ENCODE data around the gene FN3K.

Gene FN3K

GRCh38 chr17:82734987-82735866, at the start of gene FN3K:
TSS of gene FN3K (plus strand) at chr17:82735615. CDS start at chr17:82735637, 22 bp downstream.
- DNase-seq (ENCODE audit: extremely low spot score, insufficient read length, low read depth), result no peak
- FAIRE-seq, result no peak

GRCh38 chr17:82686366-82687324, 48.8 kb upstream of the FN3K start:
- no peak for FAIRE-seq
- no peak for DNase-seq (ENCODE audit: extremely low spot score, insufficient read length, low read depth)

GRCh38 chr17:82687375-82687861, 48.0 kb upstream of the FN3K start:
- FAIRE-seq, result no peak

GRCh38 chr17:82687871-82688270, 47.5 kb upstream of the FN3K start:
- DNase-seq (ENCODE audit: extremely low spot score, insufficient read length, low read depth) (no peak), FAIRE-seq (no peak)

More at GRCh38 chr17:82687375-82687861, 48.0 kb upstream of the FN3K start:
- DNase-seq (ENCODE audit: extremely low spot score, insufficient read length, low read depth), result no peak

DNA sequence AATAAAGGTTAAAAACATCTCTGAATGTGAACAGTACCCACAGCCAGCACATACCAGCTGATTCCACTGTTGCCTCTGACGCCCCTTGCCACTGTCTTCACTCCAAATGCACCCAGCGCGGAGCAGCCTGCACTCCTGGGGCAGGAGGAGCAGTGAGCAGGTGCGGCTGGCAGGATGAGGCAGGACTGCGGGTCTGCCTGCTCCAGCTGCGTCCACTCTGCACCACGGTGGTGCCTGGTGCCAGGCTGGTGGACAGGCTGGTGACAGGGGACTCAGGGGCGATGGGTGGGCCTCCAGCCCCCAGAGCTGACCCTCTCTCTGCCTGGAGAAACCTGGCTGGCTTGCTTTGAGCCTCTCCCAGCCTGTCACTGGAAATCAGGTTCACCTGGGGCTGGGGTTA, 46.3 kb upstream of the FN3K start:
- DNase-seq (ENCODE audit: extremely low spot score, insufficient read length, low read depth) (no peak), FAIRE-seq (no peak)

DNA sequence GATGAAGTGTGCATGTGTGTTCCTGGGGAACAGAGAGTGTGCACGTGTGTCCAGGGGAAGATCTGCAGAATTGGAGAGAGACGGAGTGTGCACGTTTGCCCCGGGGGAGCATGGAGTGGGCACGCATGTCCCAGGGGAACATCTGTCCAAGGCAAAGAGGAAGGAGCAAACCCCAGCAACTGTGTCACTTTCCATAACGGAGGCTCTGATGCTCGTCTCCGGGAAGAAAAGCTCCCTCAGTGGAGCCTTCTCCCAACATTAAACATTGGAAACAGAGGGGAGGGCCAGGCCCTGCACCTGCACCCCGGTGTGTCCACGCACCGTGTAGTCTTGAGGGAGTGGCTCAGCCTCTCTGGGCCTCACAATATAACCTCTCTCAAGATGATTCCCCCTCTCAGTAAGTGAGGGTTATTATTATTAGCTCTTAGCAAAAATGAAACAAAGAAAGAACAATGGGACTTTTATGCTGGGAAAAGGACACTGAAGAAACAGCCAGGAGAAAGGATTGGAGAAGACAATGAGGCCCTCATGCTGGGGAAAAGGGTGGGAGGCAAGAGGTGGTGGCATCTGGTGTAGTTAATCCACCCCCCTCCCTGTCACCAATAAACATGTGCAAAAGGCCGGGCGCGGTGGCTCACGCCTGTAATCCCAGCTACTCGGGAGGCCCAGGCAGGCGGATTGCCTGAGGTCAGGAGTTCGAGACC, 44.5 kb upstream of the FN3K start:
- DNase-seq (ENCODE audit: extremely low spot score, insufficient read length, low read depth), result no peak
- FAIRE-seq, result no peak

DNA sequence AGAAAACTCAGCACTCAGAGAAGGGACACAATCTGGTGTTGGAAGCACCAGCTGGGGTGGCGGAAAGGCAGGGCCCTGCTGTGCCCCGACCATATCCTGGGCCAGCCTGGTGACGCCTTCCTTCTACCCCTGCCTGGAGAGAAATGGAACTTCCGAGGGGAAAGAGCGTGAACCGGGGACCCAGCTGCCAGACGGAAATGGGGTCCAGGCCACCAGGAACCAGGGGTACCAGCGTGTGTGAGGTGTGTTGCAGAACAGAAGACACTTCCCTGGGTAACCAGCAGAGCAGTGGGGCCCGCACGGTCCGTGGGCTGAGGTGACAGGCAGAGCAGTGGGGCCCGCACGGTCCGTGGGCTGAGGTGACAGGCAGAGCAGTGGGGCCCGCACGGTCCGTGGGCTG, 43.7 kb upstream of the FN3K start:
- no peak for FAIRE-seq
- DNase-seq (ENCODE audit: extremely low spot score, insufficient read length, low read depth), result no peak

- FAIRE-seq, result no peak
- no peak for DNase-seq (ENCODE audit: extremely low spot score, insufficient read length, low read depth)
Observed at GRCh38 chr17:82692268-82692667, 43.1 kb upstream of the FN3K start.

DNA sequence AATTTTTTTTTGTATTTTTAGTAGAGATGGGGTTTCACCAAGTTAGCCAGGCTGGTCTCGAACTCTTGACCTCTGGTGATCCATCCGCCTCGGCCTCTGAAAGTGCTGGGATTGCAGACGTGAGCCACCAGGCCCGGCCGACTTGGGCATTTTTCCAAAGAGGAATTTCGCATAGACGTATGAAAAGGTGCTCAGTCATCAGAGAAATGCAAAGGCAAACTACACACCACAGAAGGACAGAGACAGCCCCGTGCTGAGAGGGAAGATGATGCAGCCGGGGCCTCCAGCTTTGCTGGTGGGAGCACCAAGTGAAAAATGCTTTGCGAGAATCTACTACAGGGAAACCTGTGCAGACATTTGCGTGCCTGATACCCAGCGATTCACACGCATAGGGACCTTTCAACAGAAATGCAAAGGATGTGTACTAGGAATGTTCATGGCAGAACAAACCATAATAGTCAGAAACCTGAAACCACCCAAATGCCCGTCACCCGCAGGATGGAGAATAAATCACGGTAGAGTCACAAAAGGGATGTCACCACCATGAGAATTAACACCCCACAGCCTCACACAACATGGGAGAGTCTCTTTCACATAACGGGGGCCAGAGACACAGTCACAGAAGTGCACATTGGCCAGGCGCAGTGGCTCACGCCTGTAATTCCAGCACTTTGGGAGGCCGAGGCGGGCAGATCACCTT, 42.1 kb upstream of the FN3K start:
- FAIRE-seq, result no peak
- DNase-seq (ENCODE audit: extremely low spot score, insufficient read length, low read depth), result no peak

- no peak for FAIRE-seq
Observed at GRCh38 chr17:82694647-82695046, 40.8 kb upstream of the FN3K start.

DNA sequence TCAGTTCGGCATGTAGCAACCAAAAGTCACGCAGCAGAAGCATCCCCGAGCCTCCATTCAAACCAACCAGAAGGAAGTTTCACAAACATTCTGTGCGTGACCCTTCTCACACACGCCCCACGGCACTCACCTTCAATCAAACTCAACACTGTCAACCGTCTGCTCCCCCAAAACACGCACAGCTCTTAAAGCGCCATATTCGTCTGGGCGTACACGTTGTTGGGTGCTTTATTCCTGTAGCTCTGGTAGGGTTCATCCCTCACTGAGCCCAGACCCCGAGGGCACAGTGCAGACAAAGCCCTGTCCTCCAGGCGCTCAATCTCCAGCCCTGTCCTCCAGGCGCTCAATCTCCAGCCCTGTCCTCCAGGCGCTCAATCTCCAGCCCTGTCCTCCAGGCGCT, 39.2 kb upstream of the FN3K start:
- FAIRE-seq (no peak), DNase-seq (ENCODE audit: extremely low spot score, insufficient read length, low read depth) (no peak)

More at GRCh38 chr17:82694647-82695046, 40.8 kb upstream of the FN3K start:
- DNase-seq (ENCODE audit: extremely low spot score, insufficient read length, low read depth), result no peak

- DNase-seq (ENCODE audit: extremely low spot score, insufficient read length, low read depth), result no peak
- no peak for FAIRE-seq
Observed at GRCh38 chr17:82696916-82697807, 38.3 kb upstream of the FN3K start.

DNA sequence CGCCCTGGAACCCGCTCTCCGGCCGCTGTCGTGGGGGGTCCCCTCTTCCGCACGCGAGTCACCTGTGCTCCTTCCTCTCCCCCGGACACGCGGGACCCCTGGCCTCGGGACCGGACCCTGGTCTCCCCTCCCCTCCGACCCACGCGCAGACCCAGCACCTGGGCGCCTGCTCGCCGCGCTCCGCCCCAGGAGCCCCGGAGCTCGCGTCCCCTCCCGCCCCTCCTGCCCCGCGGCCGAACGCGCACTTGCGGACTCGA, 37.7 kb upstream of the FN3K start:
- DNase-seq (ENCODE audit: extremely low spot score, insufficient read length, low read depth), result no peak
- no peak for FAIRE-seq

GRCh38 chr17:82698065-82698973, 37.1 kb upstream of the FN3K start, which contains the start of gene RAB40B:
TSS of gene RAB40B (minus strand) at chr17:82698698. CDS start at chr17:82698596, 102 bp downstream.
- peak; percentile 98 for DNase-seq (ENCODE audit: extremely low spot score, insufficient read length, low read depth)
- FAIRE-seq, result peak; percentile 93

DNA sequence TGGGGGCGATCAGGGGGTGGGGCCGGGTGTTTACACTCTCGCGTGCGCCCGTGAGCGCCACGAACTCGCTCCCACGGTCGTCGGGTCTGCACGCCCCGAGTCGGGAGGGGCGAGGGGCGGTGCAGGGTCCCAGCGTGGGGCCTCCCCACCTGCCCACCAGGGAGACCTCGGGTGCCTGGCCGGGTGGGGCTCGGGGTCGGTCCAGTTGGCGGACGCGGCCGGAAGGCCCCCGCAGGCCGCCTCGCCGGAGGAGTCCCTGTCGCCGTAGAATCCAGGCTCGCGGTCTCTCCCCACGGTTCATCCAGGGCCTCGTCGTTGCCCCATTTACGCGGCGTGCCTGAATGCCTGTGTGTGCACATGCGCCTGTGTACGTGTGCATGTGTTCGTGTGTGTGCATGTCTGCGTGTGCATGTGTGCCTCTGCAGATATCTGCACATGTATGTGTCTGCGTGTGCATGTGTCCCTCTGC, 36.4 kb upstream of the FN3K start:
- FAIRE-seq (no peak), DNase-seq (ENCODE audit: extremely low spot score, insufficient read length, low read depth) (no peak)

GRCh38 chr17:82699551-82699950, 35.9 kb upstream of the FN3K start:
- FAIRE-seq (no peak), DNase-seq (ENCODE audit: extremely low spot score, insufficient read length, low read depth) (no peak)

GRCh38 chr17:82702231-82702927, 33.0 kb upstream of the FN3K start:
- FAIRE-seq (no peak), DNase-seq (ENCODE audit: extremely low spot score, insufficient read length, low read depth) (no peak)
